ENCODE data around the gene HS2ST1.

- TF ChIP-seq POLR2A (IDR thresholded peaks at IDR 0.05) (no peak), POLR2AphosphoS5 (IDR thresholded peaks at IDR 0.05; ENCODE audit: insufficient read depth in 1 of 2, low read depth in 1 of 2) (no peak)
- TF ChIP-seq, protein P1, sequence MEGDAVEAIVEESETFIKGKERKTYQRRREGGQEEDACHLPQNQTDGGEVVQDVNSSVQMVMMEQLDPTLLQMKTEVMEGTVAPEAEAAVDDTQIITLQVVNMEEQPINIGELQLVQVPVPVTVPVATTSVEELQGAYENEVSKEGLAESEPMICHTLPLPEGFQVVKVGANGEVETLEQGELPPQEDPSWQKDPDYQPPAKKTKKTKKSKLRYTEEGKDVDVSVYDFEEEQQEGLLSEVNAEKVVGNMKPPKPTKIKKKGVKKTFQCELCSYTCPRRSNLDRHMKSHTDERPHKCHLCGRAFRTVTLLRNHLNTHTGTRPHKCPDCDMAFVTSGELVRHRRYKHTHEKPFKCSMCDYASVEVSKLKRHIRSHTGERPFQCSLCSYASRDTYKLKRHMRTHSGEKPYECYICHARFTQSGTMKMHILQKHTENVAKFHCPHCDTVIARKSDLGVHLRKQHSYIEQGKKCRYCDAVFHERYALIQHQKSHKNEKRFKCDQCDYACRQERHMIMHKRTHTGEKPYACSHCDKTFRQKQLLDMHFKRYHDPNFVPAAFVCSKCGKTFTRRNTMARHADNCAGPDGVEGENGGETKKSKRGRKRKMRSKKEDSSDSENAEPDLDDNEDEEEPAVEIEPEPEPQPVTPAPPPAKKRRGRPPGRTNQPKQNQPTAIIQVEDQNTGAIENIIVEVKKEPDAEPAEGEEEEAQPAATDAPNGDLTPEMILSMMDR (IDR thresholded peaks at IDR 0.05): no peak
Observed at GRCh38 chr1:87093286-87093685, 178.9 kb downstream of the HS2ST1 start.

All from vagina (tissue), 2 donors.